Right ventricle myocardium superior (tissue), 1 donor: ENCODE measurements around the gene PCDH9. TPM values are rescaled to one million over a fixed set of nuclear protein-coding genes. Genes with fewer than 3 reads are reported as not detected.

Experiments used
- ATAC-seq: fragments of 200-7000 bp; cut with Tn5 transposase; one replicate; pipeline ENCODE4 v1.9.1; 2020; ENCODE audit warnings: mild to moderate bottlenecking; ENCODE audit not compliant: poor library complexity
- DNase-seq: peaks from one replicate; pipeline ENCODE4 v3.0.0-alpha.2; 2020
- intact Hi-C: fragments of 100-400 bp; cut with DNase I; formaldehyde crosslinking; loops from one replicate; pipeline ENCODE4 v1.11.2; 2022
- total RNA-seq: library from RNA; stranded (reverse); fragmentation: NEBNext Ultra II Directional; extraction: Animal tissue kit (Norgen Biotek cat#: 25700); gene quantifications from one replicate; pipeline ENCODE4 v1.2.1, GENCODE V29; 2021
- donor health status: DM: no; HTN: yes; CAD: no; lungs with severe emphysema.

The PCDH9 gene
- total RNA-seq, 1 donor from 2014 or later, result 10.0 TPM

- DNase-seq, result no peak
- intact Hi-C loops, result no loop called here
- no peak for ATAC-seq
Measured at GRCh38 chr13:66345518-66345810, 884.7 kb downstream of the PCDH9 start.

GRCh38 chr13:66344805-66345517 is 885.2 kb downstream of the PCDH9 start:
- no peak for ATAC-seq
- intact Hi-C loops, result no loop called here
- no peak for DNase-seq

GRCh38 chr13:66343224-66343828 is 886.8 kb downstream of the PCDH9 start:
- DNase-seq, result no peak
- ATAC-seq, result no peak
- intact Hi-C loops, result no loop called here

- DNase-seq (no peak), ATAC-seq (no peak)
- intact Hi-C loops, result no loop called here
Measured at GRCh38 chr13:66341635-66342377, 888.3 kb downstream of the PCDH9 start.

- DNase-seq (no peak), ATAC-seq (no peak)
- intact Hi-C loops, result no loop called here
Measured at GRCh38 chr13:66339214-66339613, 890.9 kb downstream of the PCDH9 start.

- no peak for ATAC-seq
- intact Hi-C loops, result no loop called here
Measured at GRCh38 chr13:66338542-66338941, 891.6 kb downstream of the PCDH9 start.

GRCh38 chr13:66335626-66336025 is 894.5 kb downstream of the PCDH9 start:
- DNase-seq (no peak), ATAC-seq (no peak)
- intact Hi-C loops, result no loop called here

More at GRCh38 chr13:66338542-66338941, 891.6 kb downstream of the PCDH9 start:
- no peak for DNase-seq

GRCh38 chr13:66329988-66330451 is 900.1 kb downstream of the PCDH9 start:
- intact Hi-C loops, result no loop called here
- ATAC-seq (no peak), DNase-seq (no peak)

- intact Hi-C loops, result no loop called here
- ATAC-seq (no peak), DNase-seq (no peak)
Measured at GRCh38 chr13:66328476-66328875, 901.7 kb downstream of the PCDH9 start.

- intact Hi-C loops, result no loop called here
- DNase-seq, result no peak
Measured at GRCh38 chr13:66323745-66324347, 906.3 kb downstream of the PCDH9 start.

GRCh38 chr13:66322936-66323335 is 907.2 kb downstream of the PCDH9 start:
- DNase-seq (no peak), ATAC-seq (no peak)
- intact Hi-C loops, result no loop called here

More at GRCh38 chr13:66323745-66324347, 906.3 kb downstream of the PCDH9 start:
- ATAC-seq, result no peak

GRCh38 chr13:66322193-66322740 is 907.9 kb downstream of the PCDH9 start:
- ATAC-seq (no peak), DNase-seq (no peak)
- intact Hi-C loops, result no loop called here

GRCh38 chr13:66314911-66315310 is 915.2 kb downstream of the PCDH9 start:
- intact Hi-C loops, result no loop called here
- no peak for ATAC-seq
- no peak for DNase-seq

GRCh38 chr13:66313413-66313812 is 916.7 kb downstream of the PCDH9 start:
- DNase-seq (no peak), ATAC-seq (peak; percentile 79)
- intact Hi-C loops, result no loop called here

- peak; percentile 58 for ATAC-seq
- DNase-seq, result no peak
- intact Hi-C loops, result no loop called here
Measured at GRCh38 chr13:66312312-66313087, 917.6 kb downstream of the PCDH9 start.

- intact Hi-C loops, result no loop called here
- DNase-seq (no peak), ATAC-seq (no peak)
Measured at GRCh38 chr13:66305961-66306617, 924.0 kb downstream of the PCDH9 start.

- ATAC-seq (no peak), DNase-seq (no peak)
- intact Hi-C loops, result no loop called here
Measured at GRCh38 chr13:66301482-66301881, 928.7 kb downstream of the PCDH9 start.

- ATAC-seq, result no peak
- intact Hi-C loops, result no loop called here
Measured at GRCh38 chr13:66301006-66301405, 929.1 kb downstream of the PCDH9 start.

More at GRCh38 chr13:66301006-66301405, 929.1 kb downstream of the PCDH9 start:
- no peak for DNase-seq
